VCaP (cell line): ENCODE data around the gene MAPK8IP2.

Experiments used
- H3K27ac ChIP-seq: fragments of 450-650 bp; 2 replicates; pipeline ENCODE4 v1.5.1; 2017
- CTCF ChIP-seq: fragments of 450-650 bp; conservative IDR thresholded peaks from 2 replicates; pipeline ENCODE4 v1.5.1; 2017; ENCODE audit warnings: mild to moderate bottlenecking, moderate library complexity

MAPK8IP2 gene

GRCh38 chr22:50585781-50586180 is 14.8 kb upstream of the MAPK8IP2 start:
- no peak overlapping the region for H3K27ac ChIP-seq
- TF ChIP-seq CTCF: no peak

DNA sequence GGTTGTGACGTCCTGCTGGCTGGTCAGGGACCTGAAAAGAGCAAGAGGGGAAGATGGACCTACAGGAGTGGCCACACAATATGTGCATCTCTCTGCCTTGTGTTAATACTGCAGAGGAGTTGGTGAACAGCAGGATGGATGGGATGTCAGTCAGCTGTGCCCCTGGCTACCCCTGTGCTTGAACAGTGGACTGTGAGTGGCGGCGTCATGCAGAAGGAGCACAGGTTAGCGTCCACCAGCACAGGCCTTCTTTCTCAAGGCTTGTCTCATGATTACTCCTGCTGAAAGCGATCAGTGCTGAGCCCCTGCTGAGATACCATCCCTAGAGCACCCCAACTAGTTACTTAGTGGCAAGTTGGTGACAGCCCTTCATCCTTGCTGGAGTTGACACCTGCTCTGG is 14.2 kb upstream of the MAPK8IP2 start:
- no peak overlapping the region for H3K27ac ChIP-seq
- no peak for TF ChIP-seq CTCF

GRCh38 chr22:50587407-50587806 is 13.2 kb upstream of the MAPK8IP2 start:
- H3K27ac ChIP-seq: no peak overlapping the region
- TF ChIP-seq CTCF: no peak

DNA sequence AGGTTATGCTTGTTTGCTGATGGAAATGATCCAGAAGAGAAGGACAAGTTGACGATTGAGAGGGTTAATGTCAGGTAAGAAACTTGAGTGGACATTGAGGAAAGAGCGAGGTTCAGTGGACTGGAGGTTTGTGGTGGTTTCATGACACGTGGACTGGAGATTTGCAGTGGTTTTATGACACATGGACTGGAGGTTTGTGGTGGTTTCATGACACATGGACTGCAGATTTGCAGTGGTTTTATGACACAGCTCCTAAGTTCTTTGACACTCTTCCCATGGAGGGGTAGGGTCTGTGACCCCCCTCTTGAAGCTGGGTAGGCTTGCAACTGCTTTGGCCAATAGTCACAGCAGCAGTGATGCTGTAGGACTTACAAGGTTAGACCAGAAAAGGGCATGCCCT is 5.4 kb upstream of the MAPK8IP2 start:
- no peak overlapping the region for H3K27ac ChIP-seq
- TF ChIP-seq CTCF: no peak

GRCh38 chr22:50597097-50597496 is 3.5 kb upstream of the MAPK8IP2 start:
- TF ChIP-seq CTCF: no peak
- H3K27ac ChIP-seq: no peak overlapping the region

- H3K27ac ChIP-seq: peak overlapping the region; percentile 79
- TF ChIP-seq CTCF: no peak
These were observed 657 bp upstream of the MAPK8IP2 start for GRCh38 chr22:50599816-50600455.

- TF ChIP-seq CTCF: no peak
- H3K27ac ChIP-seq: peak overlapping the region; percentile 79
These were observed 525 bp downstream of the MAPK8IP2 start for GRCh38 chr22:50600967-50601668.
